Endothelial cell of umbilical vein (primary cell): ENCODE measurements around the gene CACNA1B. TPM values are rescaled to one million over a fixed set of nuclear protein-coding genes. Genes with fewer than 3 reads are reported as not detected.

Source experiments
- BruUV-seq: library from RNA; stranded (reverse); fragments of 400-500 nt; replicated peaks from 2 replicates; lab custom pipeline; 2021; lab: Mats Ljungman, UMichigan
- CTCF ChIA-PET: fragments of 300-600, 350-600 bp; sonication (Branson Sonifier 250); formaldehyde crosslinking; loops from one replicate; lab custom pipeline; 2021; ENCODE audit warnings: antibody characterized with exemption, inconsistent platforms; lab: Charles Lee
- POLR2A ChIA-PET: fragments of 300-600, 350-600 bp; sonication (Branson Sonifier 250); formaldehyde crosslinking; loops from one replicate; lab custom pipeline; 2021; ENCODE audit warnings: antibody characterized with exemption, inconsistent platforms; lab: Charles Lee
- DNase-seq: peaks from one replicate; pipeline ENCODE4 v3.0.0-alpha.2; 2011; ENCODE audit warnings: low read depth, low spot score
- FAIRE-seq: peaks from 2 replicates; lab custom pipeline; 2011; peaks lifted over from hg19 to GRCh38; lab: Jason Lieb, UNC
- H2AFZ ChIP-seq: 2 replicates; pipeline ENCODE4 v1.6.0; 2012; ENCODE audit warnings: low read depth, low read length, control low read depth, inconsistent platforms
- H3K27ac ChIP-seq: 2 replicates; pipeline ENCODE4 v1.5.1; 2011; ENCODE audit warnings: low read depth, mild to moderate bottlenecking, control low read depth, low read length, moderate library complexity; ENCODE audit not compliant: insufficient read depth
- H3K27me3 ChIP-seq, 2 experiments: 2 replicates each; pipeline versions ENCODE4 v1.6.0 to v1.6.1; 2011; ENCODE audit warnings: low read length in 2 of 2, mixed read lengths in 1 of 2; ENCODE audit not compliant: control insufficient read depth in 2 of 2, insufficient read depth in 2 of 2
- H3K36me3 ChIP-seq, 2 experiments: 2 replicates in 1 of 2; 3 replicates in 1 of 2; pipeline ENCODE4 v1.5.1; 2011; ENCODE audit warnings: low read length in 2 of 2, mild to moderate bottlenecking in 1 of 2, moderate library complexity in 1 of 2; ENCODE audit not compliant: control insufficient read depth in 2 of 2, insufficient read depth in 2 of 2; ENCODE audit errors: extremely low read depth in 1 of 2
- H3K4me1 ChIP-seq: 3 replicates; pipeline ENCODE4 v1.5.1; 2011; ENCODE audit warnings: mild to moderate bottlenecking, low read length; ENCODE audit not compliant: control insufficient read depth, insufficient read depth; ENCODE audit errors: extremely low read depth
- H3K4me2 ChIP-seq: 2 replicates; pipeline ENCODE4 v1.6.1; 2011; ENCODE audit warnings: low read length, control low read depth, mixed read lengths; ENCODE audit not compliant: insufficient read depth
- H3K4me3 ChIP-seq, 3 experiments: fragments of 200-600 bp in 1 of 3; sonication (generic), shearing (Covaris generic) in 1 of 3; replicated peaks in 1 of 3; 2 replicates each; pipeline ENCODE4 v1.5.1; 2011 to 2016; ENCODE audit warnings: control low read depth in 3 of 3, low read length in 3 of 3, mild to moderate bottlenecking in 2 of 3, inconsistent platforms in 1 of 3, low read depth in 1 of 3, moderate library complexity in 1 of 3; ENCODE audit not compliant: insufficient read depth in 1 of 3
- H3K79me2 ChIP-seq: 2 replicates; pipeline ENCODE4 v1.6.0; 2012; ENCODE audit warnings: low read length, inconsistent platforms; ENCODE audit not compliant: control insufficient read depth, insufficient read depth
- H3K9ac ChIP-seq: replicated peaks from 2 replicates; pipeline ENCODE3; 2011; ENCODE audit warnings: low read length, control low read depth; ENCODE audit not compliant: insufficient read depth; ENCODE audit errors: extremely low read depth
- H3K9me1 ChIP-seq: replicated peaks from 3 replicates; pipeline ENCODE4 v1.6.0; 2011; ENCODE audit warnings: mild to moderate bottlenecking, low read length; ENCODE audit not compliant: control insufficient read depth, insufficient read depth; ENCODE audit errors: extremely low read depth
- H3K9me3 ChIP-seq: replicated peaks from 2 replicates; pipeline ENCODE4 v1.5.1; 2012; ENCODE audit warnings: low read length, inconsistent platforms; ENCODE audit not compliant: control insufficient read depth, insufficient read depth
- H4K20me1 ChIP-seq: replicated peaks from 2 replicates; pipeline ENCODE3; 2011; ENCODE audit warnings: mild to moderate bottlenecking, low read length; ENCODE audit not compliant: control insufficient read depth, insufficient read depth; ENCODE audit errors: extremely low read depth
- EZH2 ChIP-seq: IDR thresholded peaks from 2 replicates; pipeline ENCODE4 v1.6.1; 2012; ENCODE audit warnings: borderline replicate concordance, low read depth, mild to moderate bottlenecking, moderate library complexity, low read length, inconsistent platforms; ENCODE audit not compliant: severe bottlenecking
- FOS ChIP-seq: IDR thresholded peaks from 2 replicates; pipeline ENCODE4 v1.6.1; 2011; ENCODE audit warnings: mild to moderate bottlenecking, low read length, moderate library complexity, borderline replicate concordance; ENCODE audit not compliant: insufficient read depth
- GATA2 ChIP-seq: IDR thresholded peaks from 2 replicates; pipeline ENCODE4 v1.7.0; 2011; ENCODE audit warnings: low read depth, mild to moderate bottlenecking, moderate library complexity, mixed read lengths, low read length; ENCODE audit not compliant: insufficient read length, insufficient read depth
- JUN ChIP-seq: IDR thresholded peaks from 2 replicates; pipeline ENCODE4 v1.6.1; 2011; ENCODE audit warnings: borderline replicate concordance, low read depth; ENCODE audit not compliant: insufficient read length, insufficient read depth
- MYC ChIP-seq: IDR thresholded peaks from one replicate; pipeline ENCODE4 v1.6.1; 2011; ENCODE audit warnings: mild to moderate bottlenecking, low read depth, low read length
- POLR2A ChIP-seq: IDR thresholded peaks from 2 replicates; pipeline ENCODE4 v1.6.1; 2012; ENCODE audit warnings: low read depth, mild to moderate bottlenecking, control low read depth, low read length
- POLR2AphosphoS5 ChIP-seq: IDR thresholded peaks from 2 replicates; pipeline ENCODE4 v1.6.1; 2012; ENCODE audit warnings: low read depth, mild to moderate bottlenecking, control low read depth, low read length, moderate library complexity; ENCODE audit not compliant: insufficient read depth
- dilution Hi-C: fragments of 300-500 bp; cut with MboI; formaldehyde crosslinking; loops from one replicate; pipeline ENCODE4 v1.15.0; 2019; ENCODE audit warnings: low sequenced_read_pairs; ENCODE audit not compliant: extremely low pct_ligation_motif_present
- intact Hi-C: fragments of 100-400 bp; cut with micrococcal nuclease; formaldehyde crosslinking; loops from one replicate; pipeline ENCODE4 v1.10.0; 2022
- polyA plus RNA-seq, 4 experiments: library from polyadenylated mRNA; depleted of rRNA in 3 of 4; stranded (reverse) in 3 of 4; unstranded in 1 of 4; fragments of >200 nt; gene quantifications; 2 replicates each; pipeline versions ENCODE4 v1.2.1 to v1.2.3, GENCODE V29; 2011 to 2012; ENCODE audit warnings: missing spikeins in 1 of 4
- total RNA-seq: library from RNA; stranded (reverse); gene quantifications from 2 replicates; pipeline ENCODE4 v1.2.3, GENCODE V29; 2021
- TF ChIP-seq, protein P1 (sequence below): IDR thresholded peaks from 2 replicates; pipeline ENCODE4 v1.6.1; 2011; ENCODE audit not compliant: insufficient read depth, insufficient read length
- TF ChIP-seq, protein P2 (sequence below), 2 donors: IDR thresholded peaks; 1 replicate in 1 of 2; 2 replicates in 1 of 2; pipeline ENCODE4 v1.5.1; 2011; ENCODE audit warnings: low read length in 2 of 2, mild to moderate bottlenecking in 2 of 2, moderate library complexity in 2 of 2, control low read depth in 1 of 2, inconsistent platforms in 1 of 2, low read depth in 1 of 2; ENCODE audit not compliant: insufficient read depth in 1 of 2; ENCODE audit errors: extremely low read depth in 1 of 2

CACNA1B gene
- total and polyA plus RNA-seq, 2 donors (not counting 3 experiments of a cell fraction or from before 2014, with no cell fraction given): 0.11 to 0.41 TPM

DNA sequence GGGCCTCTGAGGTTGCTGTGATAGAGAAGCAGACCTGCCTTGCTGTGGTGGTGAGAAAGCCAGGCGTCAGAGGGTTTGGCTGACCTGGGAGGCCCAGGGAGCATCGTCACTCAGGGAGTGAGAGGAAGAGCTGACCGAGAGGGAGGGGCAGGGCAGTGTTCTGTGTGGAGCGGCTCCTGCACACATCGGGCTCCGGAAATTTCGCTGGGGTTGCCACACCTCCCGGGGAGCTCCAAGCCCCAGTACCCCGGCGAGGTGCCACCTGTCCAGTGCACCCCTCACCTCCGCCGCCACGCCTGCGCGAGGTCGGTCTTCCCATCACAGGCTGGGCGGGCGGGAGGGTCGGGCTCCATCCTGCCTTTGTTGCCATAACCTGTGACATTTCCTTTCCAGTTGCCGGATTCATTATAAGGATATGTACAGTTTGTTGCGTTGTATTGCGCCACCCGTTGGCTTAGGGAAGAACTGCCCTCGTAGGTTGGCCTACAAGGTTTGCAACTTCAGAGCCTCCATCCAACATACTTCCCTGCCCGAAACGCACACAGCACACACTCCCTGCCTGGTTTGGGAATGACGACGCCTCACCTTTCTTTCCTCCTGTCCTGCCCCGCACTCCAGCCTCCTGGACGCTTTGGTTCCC lies 223.2 kb downstream of the CACNA1B start:
- ChIA-PET POLR2A (no interaction called here), CTCF (no interaction called here)
- no peak overlapping the region for H3K4me3 ChIP-seq
- TF ChIP-seq FOS (no peak), MYC (no peak), POLR2AphosphoS5 (no peak), POLR2A (no peak), GATA2 (no peak), JUN (no peak), EZH2 (no peak)
- TF ChIP-seq, protein P1, sequence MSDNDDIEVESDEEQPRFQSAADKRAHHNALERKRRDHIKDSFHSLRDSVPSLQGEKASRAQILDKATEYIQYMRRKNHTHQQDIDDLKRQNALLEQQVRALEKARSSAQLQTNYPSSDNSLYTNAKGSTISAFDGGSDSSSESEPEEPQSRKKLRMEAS: no peak
- TF ChIP-seq, protein P2, sequence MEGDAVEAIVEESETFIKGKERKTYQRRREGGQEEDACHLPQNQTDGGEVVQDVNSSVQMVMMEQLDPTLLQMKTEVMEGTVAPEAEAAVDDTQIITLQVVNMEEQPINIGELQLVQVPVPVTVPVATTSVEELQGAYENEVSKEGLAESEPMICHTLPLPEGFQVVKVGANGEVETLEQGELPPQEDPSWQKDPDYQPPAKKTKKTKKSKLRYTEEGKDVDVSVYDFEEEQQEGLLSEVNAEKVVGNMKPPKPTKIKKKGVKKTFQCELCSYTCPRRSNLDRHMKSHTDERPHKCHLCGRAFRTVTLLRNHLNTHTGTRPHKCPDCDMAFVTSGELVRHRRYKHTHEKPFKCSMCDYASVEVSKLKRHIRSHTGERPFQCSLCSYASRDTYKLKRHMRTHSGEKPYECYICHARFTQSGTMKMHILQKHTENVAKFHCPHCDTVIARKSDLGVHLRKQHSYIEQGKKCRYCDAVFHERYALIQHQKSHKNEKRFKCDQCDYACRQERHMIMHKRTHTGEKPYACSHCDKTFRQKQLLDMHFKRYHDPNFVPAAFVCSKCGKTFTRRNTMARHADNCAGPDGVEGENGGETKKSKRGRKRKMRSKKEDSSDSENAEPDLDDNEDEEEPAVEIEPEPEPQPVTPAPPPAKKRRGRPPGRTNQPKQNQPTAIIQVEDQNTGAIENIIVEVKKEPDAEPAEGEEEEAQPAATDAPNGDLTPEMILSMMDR (IDR thresholded peaks at IDR 0.05; ENCODE audit: extremely low read depth in 1 of 2, insufficient read depth in 1 of 2, low read depth in 1 of 2, low read length in 2 of 2): no peak
- dilution Hi-C loops (no loop called here), intact Hi-C loops (no loop called here)
- no peak overlapping the region for H3K4me2 ChIP-seq
- no peak overlapping the region for H3K9ac ChIP-seq
- no peaks in the 10 kb centered on the region for H3K4me1 ChIP-seq
- H3K27me3 ChIP-seq: no peaks in the 10 kb centered on the region
- FAIRE-seq (no peak), DNase-seq (no peak)
- H3K27ac ChIP-seq: no peak overlapping the region
- H2AFZ ChIP-seq: no peak overlapping the region
- no peaks in the 10 kb centered on the region for H4K20me1 ChIP-seq
- no TSS peak for BruUV-seq
- H3K9me1 ChIP-seq: no peaks in the 10 kb centered on the region
- H3K79me2 ChIP-seq: no peaks in the 10 kb centered on the region
- no peaks in the 10 kb centered on the region for H3K36me3 ChIP-seq
- peaks cover 4% of the 10 kb centered on the region for H3K9me3 ChIP-seq
